Stimulated activated CD4-positive, alpha-beta T cell treated with anti-CD3 and anti-CD28 coated beads, Interleukin-4, amount 100 ng/mL, for 24 hours (primary cell): ENCODE results near the gene CUX1.

Source experiments
- DNase-seq: peaks from one replicate; pipeline ENCODE4 v3.0.0-alpha.2; 2020

CUX1 gene

DNA sequence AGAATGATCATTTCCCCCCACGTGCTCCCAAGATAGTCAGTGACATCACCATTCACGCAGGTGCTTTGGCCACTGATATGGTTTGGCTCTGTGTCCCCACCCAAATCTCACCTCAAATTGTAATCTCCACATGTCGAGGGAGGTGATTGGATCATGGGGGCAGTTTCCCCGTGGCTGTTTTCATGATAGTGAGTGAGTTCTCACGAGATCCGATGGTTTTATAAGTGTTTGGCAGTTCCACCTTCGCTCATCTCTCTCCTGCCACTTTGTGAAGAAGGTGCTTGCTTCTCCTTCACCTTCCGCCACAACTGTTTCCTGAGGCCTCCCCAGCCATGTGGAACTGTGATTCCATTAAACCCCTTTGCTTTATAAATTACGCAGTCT lies 263.8 kb downstream of the CUX1 start:
- no peak for DNase-seq

DNA sequence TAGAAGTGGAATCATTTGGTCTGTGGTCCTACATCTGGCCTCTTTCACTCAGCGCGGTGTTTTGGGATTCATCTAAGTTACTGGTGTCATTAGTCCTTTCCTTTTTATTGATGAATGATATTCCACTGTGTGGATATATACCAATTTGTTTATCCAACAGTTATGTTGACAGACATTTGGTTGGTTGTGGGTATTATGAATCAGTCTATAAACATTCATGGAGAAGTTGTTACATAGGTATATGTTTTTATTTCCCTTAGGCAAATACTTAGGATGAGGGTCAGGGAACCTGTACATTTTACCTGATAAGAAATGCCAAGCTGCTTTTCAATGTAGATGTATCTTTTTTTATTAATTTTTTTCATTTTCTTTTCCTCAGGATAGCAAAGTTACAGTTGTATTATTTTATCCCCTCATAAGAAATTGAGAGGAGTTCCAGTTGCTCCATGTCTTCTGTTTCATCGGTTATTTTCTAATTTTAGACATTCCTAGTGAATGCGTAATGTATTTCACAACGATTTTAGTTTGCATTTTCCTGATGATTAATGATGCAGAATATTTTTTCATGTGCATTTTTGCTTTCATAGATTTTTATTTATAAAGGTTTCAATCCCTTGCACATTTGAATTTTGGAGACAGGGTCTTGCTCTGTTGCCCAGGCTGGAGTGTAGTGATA lies 265.4 kb downstream of the CUX1 start:
- no peak for DNase-seq

DNA sequence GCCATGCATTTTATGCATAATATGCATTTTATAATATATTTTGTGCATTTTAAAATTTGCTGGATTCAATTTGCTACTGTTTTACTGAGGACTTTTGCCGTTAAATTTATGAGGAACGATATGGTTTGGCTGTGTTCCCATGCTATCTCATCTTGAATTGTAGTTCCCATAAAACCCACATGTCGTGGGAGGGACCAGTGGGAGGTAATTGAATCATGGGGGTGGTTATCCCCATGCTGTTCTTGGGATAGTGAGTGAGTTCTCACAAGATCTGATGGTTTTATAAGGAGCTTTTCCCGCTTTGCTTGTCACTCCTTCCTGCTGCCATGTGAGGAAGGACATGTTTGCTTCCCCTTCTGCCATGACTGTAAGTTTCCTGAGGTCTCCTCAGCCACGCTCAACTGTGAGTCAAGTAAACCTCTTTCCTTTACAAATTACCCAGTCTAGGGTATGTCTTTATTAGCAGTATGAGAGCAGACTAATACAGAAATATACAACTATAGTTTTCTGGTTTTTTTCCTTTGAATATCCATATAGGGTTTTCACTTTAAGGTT lies 267.9 kb downstream of the CUX1 start:
- DNase-seq: no peak

- no peak for DNase-seq
These were observed 272.0 kb downstream of the CUX1 start for GRCh38 chr7:102089175-102090098.

DNA sequence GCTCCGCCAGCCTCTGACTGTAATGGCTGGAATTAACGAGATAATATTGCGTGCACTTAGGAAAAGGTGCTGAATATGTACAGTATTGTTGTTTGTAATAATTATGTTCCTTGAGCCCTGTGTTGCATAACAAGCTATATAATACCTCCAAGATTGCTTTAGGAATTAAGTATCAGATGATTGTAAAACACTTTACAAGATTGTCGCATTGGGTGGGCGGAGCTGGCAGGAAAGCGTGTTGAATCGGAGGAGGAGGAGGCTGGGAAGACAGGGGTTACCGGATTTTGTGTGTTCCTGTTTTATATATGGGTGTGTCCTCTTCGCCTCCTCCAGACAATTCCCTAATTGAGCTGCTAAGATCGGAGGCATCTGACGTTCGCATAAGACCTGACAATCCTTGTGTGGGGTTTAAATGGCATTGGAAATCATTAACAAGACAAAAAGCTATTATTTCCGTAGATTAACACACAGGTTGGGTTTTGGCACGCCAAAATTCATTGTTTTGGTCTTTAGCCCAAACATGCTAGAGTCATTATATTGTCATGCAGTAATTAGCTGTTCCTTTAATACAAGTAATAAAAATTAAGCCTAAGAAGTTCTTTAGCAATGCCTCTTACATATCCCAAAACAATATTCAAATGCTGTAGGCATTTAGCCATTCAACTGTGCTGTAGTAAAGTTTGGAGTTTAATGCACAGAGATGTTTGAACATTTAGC lies 276.3 kb downstream of the CUX1 start:
- no peak for DNase-seq

DNA sequence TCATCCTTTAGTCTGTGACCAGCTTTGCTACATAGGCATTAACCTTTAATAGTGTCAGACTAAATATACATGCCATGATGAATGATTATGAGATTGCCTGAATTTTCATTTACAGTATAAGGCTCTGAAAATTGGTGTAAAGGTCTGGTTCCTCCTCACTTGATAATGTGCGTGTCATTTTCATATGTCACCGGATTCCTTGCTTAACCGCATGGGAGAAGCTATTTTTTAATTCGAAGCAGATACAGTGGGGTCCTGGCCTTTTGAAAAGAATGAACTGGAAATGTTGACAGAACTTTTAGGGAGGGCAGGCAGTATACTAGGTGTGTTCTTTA lies 276.9 kb downstream of the CUX1 start:
- no peak for DNase-seq

GRCh38 chr7:102095321-102096011 lies 278.0 kb downstream of the CUX1 start:
- no peak for DNase-seq

DNA sequence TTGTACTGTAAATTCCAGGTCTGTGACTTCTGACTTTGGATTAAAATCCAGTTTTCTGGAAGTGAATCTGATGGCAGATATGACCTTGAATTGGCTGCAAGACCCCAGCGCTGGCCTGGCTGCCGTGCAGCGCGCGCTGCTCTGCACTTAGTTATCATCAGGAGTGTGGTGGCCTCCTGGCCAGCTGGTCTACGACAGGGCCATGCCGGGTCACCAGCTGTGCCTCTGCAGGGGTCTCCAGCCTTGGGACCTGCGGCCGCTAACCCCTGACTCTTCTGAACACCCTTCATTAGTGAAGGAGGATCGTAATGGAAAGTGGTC lies 278.5 kb downstream of the CUX1 start:
- DNase-seq: no peak

DNA sequence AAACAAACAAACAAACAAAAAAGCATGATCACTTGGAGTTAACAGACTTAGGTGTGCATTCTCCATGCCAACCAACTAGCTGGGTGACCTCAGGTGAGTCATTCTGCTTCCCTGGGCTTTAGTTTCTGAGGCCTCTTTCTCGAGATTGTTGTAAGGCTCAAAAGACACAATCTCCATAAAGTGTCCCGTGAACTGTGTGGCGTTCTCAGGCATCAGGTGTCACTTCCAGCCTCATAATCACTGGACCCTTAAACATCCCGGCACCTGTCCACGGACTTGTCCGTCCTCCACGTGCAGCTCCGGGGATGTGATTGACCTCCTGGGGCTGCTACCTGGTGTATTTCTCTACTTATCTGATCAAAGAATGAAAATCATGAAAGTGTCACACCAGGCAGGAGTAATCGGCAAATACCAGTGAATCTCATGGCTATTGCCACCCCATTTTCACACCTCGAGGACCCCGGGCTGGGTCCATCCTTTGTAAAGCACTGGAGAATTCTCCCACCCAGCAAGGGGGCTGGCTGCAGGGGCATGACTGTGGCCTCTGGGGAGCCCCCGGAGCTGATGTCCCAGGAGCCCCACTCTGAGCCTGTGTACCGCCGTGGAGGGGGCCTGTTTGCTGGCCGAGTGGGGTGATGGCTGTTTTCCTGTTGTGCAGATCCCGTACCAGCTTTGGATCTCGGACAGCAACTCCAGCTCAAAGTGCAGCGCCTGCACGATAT lies 279.4 kb downstream of the CUX1 start:
- DNase-seq: no peak

DNA sequence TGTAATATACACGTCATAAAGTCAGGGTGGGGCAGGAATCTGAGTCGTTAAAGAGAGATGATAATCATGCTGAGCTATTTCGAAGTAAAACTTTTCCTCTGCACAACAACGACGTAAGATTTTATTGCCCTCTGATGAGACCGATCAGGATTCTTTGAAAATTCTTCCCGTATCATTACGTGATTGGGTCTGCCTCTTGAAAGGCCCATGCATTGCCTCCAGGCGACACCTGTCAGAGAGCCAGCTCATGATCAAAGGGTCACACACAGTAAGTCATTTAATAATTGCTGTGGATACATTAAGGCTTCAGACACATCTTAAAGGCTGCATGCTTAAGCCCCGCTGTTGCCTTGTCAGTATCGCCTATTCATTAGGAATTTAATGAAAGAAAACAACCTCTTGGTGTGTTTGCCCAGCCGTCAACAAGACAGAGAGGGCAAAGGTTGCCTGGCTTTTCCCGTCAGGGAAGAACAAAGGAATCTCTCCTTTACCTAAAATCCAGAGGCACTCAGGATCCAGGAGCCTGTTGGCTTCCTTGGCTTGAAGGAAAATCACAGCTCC lies 280.3 kb downstream of the CUX1 start:
- no peak for DNase-seq

DNA sequence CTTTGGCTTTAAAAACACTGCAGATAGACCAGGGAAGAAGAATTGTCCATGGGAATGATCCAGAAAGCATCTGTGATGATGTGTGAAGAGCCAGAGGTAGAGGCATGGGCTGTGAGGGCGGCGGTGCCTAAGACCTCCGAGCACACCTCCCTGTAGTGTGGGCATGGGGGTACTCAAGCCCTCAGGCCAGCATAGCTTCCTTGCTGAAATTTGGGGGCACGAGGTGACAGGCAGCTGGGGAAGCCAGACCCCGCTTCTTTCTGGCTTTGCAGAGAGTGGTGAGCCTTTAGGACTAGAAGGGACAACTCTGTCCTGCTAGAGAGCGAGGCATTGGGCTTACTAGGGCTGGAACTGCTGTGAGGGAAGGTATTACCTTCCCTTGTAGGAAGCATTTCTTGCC lies 281.6 kb downstream of the CUX1 start:
- no peak for DNase-seq

- no peak for DNase-seq
These were observed 282.0 kb downstream of the CUX1 start for GRCh38 chr7:102099474-102099873.

DNA sequence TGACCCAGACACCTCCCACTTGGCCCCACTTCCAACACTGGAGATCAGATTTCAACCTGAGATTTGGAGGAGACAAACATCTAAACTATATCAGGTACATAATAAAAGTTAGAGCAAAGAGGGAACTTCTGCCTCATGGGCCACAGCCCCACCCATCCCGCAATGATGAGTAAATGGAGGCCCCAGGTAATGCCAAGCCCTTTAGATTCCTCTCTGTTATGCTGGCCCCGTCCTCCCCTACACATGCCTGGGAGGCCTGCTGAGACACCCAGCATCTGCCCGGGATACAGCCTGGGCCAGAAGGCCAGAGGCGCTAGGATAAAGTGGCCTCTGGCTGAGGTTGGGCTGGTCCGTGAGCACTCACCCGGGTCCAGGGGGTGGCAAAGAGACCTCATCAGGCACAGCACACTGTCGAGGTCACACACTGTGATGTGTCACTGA lies 283.7 kb downstream of the CUX1 start:
- DNase-seq: no peak

- DNase-seq: no peak
These were observed 284.5 kb downstream of the CUX1 start for GRCh38 chr7:102101926-102102325.

DNA sequence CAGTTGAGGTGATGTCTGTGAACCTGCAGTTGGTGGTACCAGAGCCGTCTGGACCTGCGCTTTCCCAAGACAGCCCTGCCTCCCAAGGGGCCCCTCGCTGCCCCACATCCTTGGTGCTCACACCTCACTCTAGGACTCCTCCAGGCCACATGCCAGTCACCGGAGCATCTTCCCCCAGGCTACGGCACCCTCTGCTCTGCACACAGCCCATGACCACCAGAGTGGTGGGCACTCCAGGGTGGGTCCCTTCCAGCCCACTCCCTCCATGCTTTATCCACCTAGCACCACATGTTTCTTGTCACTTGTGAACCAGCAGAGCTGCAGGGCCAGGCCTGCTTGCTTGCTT lies 285.6 kb downstream of the CUX1 start:
- DNase-seq: no peak

GRCh38 chr7:102104245-102104644 lies 286.8 kb downstream of the CUX1 start:
- no peak for DNase-seq

- no peak for DNase-seq
These were observed 289.2 kb downstream of the CUX1 start for GRCh38 chr7:102106625-102107024.

DNA sequence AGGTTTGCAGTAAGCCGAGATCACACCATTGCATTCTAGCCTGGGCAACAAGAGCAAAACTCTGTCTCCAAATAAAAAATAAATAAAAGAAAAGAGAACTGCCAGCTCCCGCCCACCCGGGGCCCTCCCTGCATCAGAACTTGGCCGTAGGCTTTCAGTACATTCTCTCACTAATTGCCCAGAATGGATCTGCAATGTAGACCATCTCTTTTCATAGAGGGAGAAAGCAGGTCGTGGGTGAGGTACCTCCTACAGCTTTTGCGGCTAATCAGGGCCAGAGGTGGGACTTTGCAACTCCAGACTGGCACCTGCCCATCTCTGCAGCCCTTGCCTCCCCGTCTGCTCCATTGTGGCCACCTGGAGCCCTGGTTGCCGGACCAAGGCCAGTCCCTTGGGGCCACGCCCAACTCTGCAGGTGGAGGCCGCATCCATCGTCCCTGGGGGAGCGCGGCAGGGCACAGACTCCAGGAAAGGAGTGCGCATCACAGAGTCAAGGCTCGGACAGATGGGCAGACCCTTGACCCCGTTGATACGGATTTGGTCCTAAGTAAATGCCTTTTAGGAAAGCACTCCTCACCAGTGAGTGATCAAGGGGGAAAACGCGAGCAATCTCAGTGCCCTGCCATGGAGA lies 290.2 kb downstream of the CUX1 start:
- DNase-seq: no peak

- no peak for DNase-seq
These were observed 293.9 kb downstream of the CUX1 start for GRCh38 chr7:102111061-102112041.

DNA sequence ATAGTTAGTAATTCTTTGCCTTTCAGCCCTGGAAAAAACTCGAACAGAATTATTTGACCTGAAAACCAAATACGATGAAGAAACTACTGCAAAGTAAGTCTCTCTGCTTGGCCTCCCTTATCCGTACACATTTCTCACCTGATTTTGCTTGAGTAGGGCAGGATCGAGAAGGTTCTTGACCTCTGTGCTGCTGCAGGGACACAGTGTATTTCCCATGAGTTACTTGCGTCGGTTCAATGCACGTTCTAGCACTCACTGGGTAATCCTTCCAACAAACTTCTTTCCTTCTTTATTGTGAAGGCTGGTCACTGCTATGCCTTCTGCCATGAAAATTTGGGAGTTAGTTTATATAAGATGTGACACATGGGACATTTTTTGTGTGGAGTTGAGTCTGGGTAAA lies 297.8 kb downstream of the CUX1 start:
- DNase-seq: no peak
